ENCODE measurements around the gene SMTNL2. TPM values are rescaled to one million over a fixed set of nuclear protein-coding genes. Genes with fewer than 3 reads are reported as not detected.
"Not testable (repeated sequence)": the region's sequence is repeated elsewhere in the genome, so short reads cannot be mapped to it uniquely, and the experiment has no call there.

The SMTNL2 gene
- total RNA-seq, 1 experiment from 2014 or later = not detected

GRCh38 chr17:4622375-4622774, 38.0 kb downstream of the SMTNL2 start:
- Histone ChIP-seq H3K4me3 (ENCODE audit: low read depth, low read length, poor library complexity, severe bottlenecking) (no peak overlapping the region), H3K4me1 (ENCODE audit: insufficient read depth, low read length, poor library complexity, severe bottlenecking) (no peaks in the 10 kb centered on the region), H3K27ac (ENCODE audit: low read depth, low read length, poor library complexity, severe bottlenecking) (no peak overlapping the region), H3K9me3 (ENCODE audit: low read depth, low read length, poor library complexity, severe bottlenecking) (no peaks in the 10 kb centered on the region), H3K27me3 (replicated peaks; ENCODE audit: insufficient read depth, low read depth, low read length, poor library complexity) (no peaks in the 10 kb centered on the region), H3K36me3 (ENCODE audit: insufficient read depth, low read length, poor library complexity, severe bottlenecking) (no peaks in the 10 kb centered on the region)
- no peak for TF ChIP-seq CTCF (conservative IDR thresholded peaks at IDR 0.05; ENCODE audit: low read depth, low read length)
- no peak for TF ChIP-seq EZH2 (IDR thresholded peaks at IDR 0.05; ENCODE audit: borderline replicate concordance, low read depth, low read length, poor library complexity, severe bottlenecking)
- DNase-seq (ENCODE audit: low spot score) = no peak
- BruUV-seq (replicated peaks) = no TSS peak
- CTCF ChIA-PET = no interaction called here
- POLR2A ChIA-PET (ENCODE audit: low non-redundant PET) = interaction anchor here (0.5 kb wide), 1 partner anchor 31 kb away, joined by 4 read pairs; no protein-coding TSS in a partner anchor
- intact Hi-C loops (cut with micrococcal nuclease; ENCODE audit: unreplicated experiment) = no loop called here

GRCh38 chr17:4623249-4623648, 38.9 kb downstream of the SMTNL2 start:
- Histone ChIP-seq H3K27ac (ENCODE audit: low read depth, low read length, poor library complexity, severe bottlenecking) (no peak overlapping the region), H3K4me1 (ENCODE audit: insufficient read depth, low read length, poor library complexity, severe bottlenecking) (no peaks in the 10 kb centered on the region), H3K27me3 (replicated peaks; ENCODE audit: insufficient read depth, low read depth, low read length, poor library complexity) (no peaks in the 10 kb centered on the region), H3K36me3 (ENCODE audit: insufficient read depth, low read length, poor library complexity, severe bottlenecking) (no peaks in the 10 kb centered on the region), H3K4me3 (ENCODE audit: low read depth, low read length, poor library complexity, severe bottlenecking) (no peak overlapping the region), H3K9me3 (ENCODE audit: low read depth, low read length, poor library complexity, severe bottlenecking) (no peaks in the 10 kb centered on the region)
- CTCF ChIA-PET = no interaction called here
- no peak for DNase-seq (ENCODE audit: low spot score)
- intact Hi-C loops (cut with micrococcal nuclease; ENCODE audit: unreplicated experiment) = no loop called here
- BruUV-seq (replicated peaks) = no TSS peak
- POLR2A ChIA-PET (ENCODE audit: low non-redundant PET) = no interaction called here
- TF ChIP-seq EZH2 (IDR thresholded peaks at IDR 0.05; ENCODE audit: borderline replicate concordance, low read depth, low read length, poor library complexity, severe bottlenecking) (no peak), CTCF (conservative IDR thresholded peaks at IDR 0.05; ENCODE audit: low read depth, low read length) (no peak)

- BruUV-seq (replicated peaks); DNase-seq (ENCODE audit: low spot score); H3K4me3 ChIP-seq (ENCODE audit: low read depth, low read length, poor library complexity, severe bottlenecking); intact Hi-C loops (cut with micrococcal nuclease; ENCODE audit: unreplicated experiment); POLR2A ChIA-PET (ENCODE audit: low non-redundant PET); H3K27ac ChIP-seq (ENCODE audit: low read depth, low read length, poor library complexity, severe bottlenecking); H3K4me1 ChIP-seq (ENCODE audit: insufficient read depth, low read length, poor library complexity, severe bottlenecking); H3K36me3 ChIP-seq (ENCODE audit: insufficient read depth, low read length, poor library complexity, severe bottlenecking); H3K27me3 ChIP-seq (replicated peaks; ENCODE audit: insufficient read depth, low read depth, low read length, poor library complexity); H3K9me3 ChIP-seq (ENCODE audit: low read depth, low read length, poor library complexity, severe bottlenecking): not testable (repeated sequence)
- CTCF ChIA-PET = interaction anchor here (1.2 to 2.3 kb wide), 2 partner anchors 9 to 57 kb away, joined by 3 to 25 read pairs; no protein-coding TSS in a partner anchor
Observed at GRCh38 chr17:4624451-4624911, 40.2 kb downstream of the SMTNL2 start.

- no peaks in the 10 kb centered on the region for H3K36me3 ChIP-seq (ENCODE audit: insufficient read depth, low read length, poor library complexity, severe bottlenecking)
- DNase-seq (ENCODE audit: low spot score) = no peak
- H3K27me3 ChIP-seq (replicated peaks; ENCODE audit: insufficient read depth, low read depth, low read length, poor library complexity) = no peaks in the 10 kb centered on the region
- no peak overlapping the region for H3K27ac ChIP-seq (ENCODE audit: low read depth, low read length, poor library complexity, severe bottlenecking)
- TF ChIP-seq CTCF (conservative IDR thresholded peaks at IDR 0.05; ENCODE audit: low read depth, low read length) = no peak
- TF ChIP-seq EZH2 (IDR thresholded peaks at IDR 0.05; ENCODE audit: borderline replicate concordance, low read depth, low read length, poor library complexity, severe bottlenecking) = no peak
- no peak overlapping the region for H3K4me3 ChIP-seq (ENCODE audit: low read depth, low read length, poor library complexity, severe bottlenecking)
- intact Hi-C loops (cut with micrococcal nuclease; ENCODE audit: unreplicated experiment) = loop anchor here (5.0 kb wide), 1 partner anchor 203 kb away; no protein-coding TSS in a partner anchor
- no TSS peak for BruUV-seq (replicated peaks)
- H3K4me1 ChIP-seq (ENCODE audit: insufficient read depth, low read length, poor library complexity, severe bottlenecking) = no peaks in the 10 kb centered on the region
- H3K9me3 ChIP-seq (ENCODE audit: low read depth, low read length, poor library complexity, severe bottlenecking) = no peaks in the 10 kb centered on the region
- POLR2A ChIA-PET (ENCODE audit: low non-redundant PET) = no interaction called here
- CTCF ChIA-PET = interaction anchor here (0.7 to 2.3 kb wide), 3 partner anchors 10 to 112 kb away, joined by 3 to 25 read pairs (median 3); no protein-coding TSS in a partner anchor
Observed at GRCh38 chr17:4625181-4625617, 40.9 kb downstream of the SMTNL2 start.
